OCI-LY3 (cell line): ENCODE results near the gene PLPP2.

ENCODE experiments used
- CTCF ChIP-seq: fragments of 200-600, 300-600 bp; sonication (generic); IDR thresholded peaks from 2 replicates; pipeline ENCODE4 v1.5.1; 2014; ENCODE audit warnings: antibody characterized with exemption, low read length, low read depth
- EZH2phosphoT487 ChIP-seq: fragments of 200-600 bp; shearing (Covaris generic); IDR thresholded peaks from 2 replicates; pipeline ENCODE4 v1.6.1; 2018; ENCODE audit warnings: antibody characterized with exemption, mixed run types, low read depth

- TF ChIP-seq CTCF = no peak
- no peak for TF ChIP-seq EZH2phosphoT487
Measured at GRCh38 chr19:308471-309205, 17.4 kb upstream of the PLPP2 start.
